ENCODE results near the gene BICD2. TPM values are rescaled to one million over a fixed set of nuclear protein-coding genes. Genes with fewer than 3 reads are reported as not detected.
A peak's percentile ranks its signal among the peaks of the same experiment; 100 is the strongest.

Gene BICD2
- total RNA-seq, 2 experiments from 2014 or later = 19.2 to 20.5 TPM

DNA sequence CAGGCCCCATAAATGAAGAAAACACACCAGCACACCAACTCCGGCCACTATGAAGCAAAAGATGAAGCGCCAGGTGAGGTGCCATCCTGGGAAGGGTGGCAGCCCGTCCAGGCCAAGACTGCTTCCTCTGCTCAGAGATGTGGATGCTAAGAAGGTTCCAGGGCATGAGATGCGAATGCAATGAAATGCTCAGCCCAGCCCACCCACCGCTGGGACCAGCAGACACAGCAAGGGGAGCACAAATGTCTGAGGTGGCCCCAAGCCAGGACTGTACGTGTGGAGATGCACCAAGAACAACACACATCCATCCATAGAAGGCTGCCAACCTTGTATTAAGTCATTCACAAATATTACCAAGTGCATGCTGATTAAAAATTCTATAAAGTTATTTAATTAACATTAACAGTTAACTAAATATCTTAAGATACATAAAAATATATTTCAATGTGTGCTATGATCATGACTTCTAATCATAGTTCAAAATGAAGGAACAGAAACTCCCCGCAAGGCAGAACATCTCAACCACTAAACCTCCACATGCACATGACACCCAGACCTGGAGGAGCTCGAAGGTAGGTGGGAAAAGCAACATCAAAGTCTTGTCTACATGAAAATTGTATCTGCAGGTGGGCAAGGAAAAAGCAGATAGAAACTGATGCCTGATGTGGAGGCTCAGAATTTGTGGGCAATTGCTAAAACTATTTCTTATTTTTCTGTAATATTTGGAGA, 43.7 kb downstream of the BICD2 start:
- no peak for DNase-seq
- Mint-ChIP-seq H3K9me3 (no peaks in the 10 kb centered on the region), H3K27ac (peak overlapping the region; percentile 25), H3K36me3 (no peaks in the 10 kb centered on the region), H3K27me3 (no peaks in the 10 kb centered on the region), H3K4me1 (peaks cover 5% of the 10 kb centered on the region), H3K4me3 (no peak overlapping the region)

DNA sequence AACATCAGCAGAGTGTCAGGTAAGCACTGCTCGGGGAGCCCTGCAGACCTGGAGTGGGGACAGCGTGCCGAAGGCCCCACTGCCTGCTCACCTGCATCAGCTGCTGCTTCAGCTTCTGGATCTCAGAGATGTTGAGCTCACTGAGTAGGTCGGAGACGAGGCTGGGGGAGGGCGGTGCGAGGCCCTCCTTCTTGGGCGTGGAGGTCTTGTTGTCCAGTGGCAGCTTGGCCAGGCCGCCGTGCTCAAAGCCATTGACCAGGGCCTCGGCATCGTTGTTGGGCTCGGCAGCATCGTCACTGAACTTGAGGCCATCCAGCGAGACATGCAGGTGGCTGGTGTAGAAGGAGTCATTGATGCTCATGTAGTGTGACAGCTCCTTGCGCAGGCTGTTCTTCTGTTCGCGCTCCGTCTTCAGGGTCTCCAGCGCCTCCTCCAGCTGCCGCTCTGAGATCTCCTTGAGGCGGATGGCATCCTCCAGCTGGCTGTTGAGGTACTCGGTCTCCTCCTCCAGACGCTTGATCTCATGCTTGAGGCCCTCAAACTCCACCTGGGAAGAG, 44.3 kb downstream of the BICD2 start:
- Mint-ChIP-seq H3K4me3 (no peak overlapping the region), H3K27ac (peak overlapping the region; percentile 25), H3K36me3 (no peaks in the 10 kb centered on the region), H3K9me3 (no peaks in the 10 kb centered on the region), H3K27me3 (no peaks in the 10 kb centered on the region), H3K4me1 (peaks cover 5% of the 10 kb centered on the region)
- no peak for DNase-seq

DNA sequence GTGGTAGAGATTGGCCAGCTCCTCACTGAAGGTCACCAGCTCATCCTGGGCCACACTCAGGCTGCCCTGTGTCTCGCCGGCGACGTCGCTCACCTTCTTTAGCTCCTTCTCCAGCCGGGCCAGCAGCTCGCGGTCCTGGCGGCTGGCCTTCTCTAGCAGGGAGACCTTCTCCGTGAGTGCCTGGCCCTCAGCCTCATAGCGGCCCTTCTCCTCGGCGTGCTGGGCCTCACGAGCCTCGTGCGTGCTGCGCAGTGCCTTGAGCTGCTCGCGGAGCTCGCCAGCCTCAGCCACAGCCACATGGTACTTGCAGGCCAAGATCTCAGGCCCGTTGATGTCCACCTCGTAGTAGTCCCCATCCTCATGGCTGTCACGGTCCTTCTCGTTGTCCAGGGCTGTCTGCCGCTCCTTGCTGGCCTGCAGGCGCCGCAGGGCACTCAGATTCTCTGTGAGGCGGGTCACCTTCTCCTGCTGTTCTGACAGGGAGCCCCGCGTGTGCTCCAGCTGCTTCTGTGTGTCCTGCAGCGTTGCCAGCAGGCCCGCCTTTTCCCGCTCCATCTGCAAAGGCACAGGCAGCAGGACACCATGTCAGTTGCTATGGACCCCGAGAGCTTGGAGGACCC, 45.5 kb downstream of the BICD2 start:
- Mint-ChIP-seq H3K27me3 (no peaks in the 10 kb centered on the region), H3K36me3 (no peaks in the 10 kb centered on the region), H3K4me3 (no peak overlapping the region), H3K9me3 (no peaks in the 10 kb centered on the region), H3K4me1 (peaks cover 5% of the 10 kb centered on the region), H3K27ac (no peak overlapping the region)
- DNase-seq = no peak

DNA sequence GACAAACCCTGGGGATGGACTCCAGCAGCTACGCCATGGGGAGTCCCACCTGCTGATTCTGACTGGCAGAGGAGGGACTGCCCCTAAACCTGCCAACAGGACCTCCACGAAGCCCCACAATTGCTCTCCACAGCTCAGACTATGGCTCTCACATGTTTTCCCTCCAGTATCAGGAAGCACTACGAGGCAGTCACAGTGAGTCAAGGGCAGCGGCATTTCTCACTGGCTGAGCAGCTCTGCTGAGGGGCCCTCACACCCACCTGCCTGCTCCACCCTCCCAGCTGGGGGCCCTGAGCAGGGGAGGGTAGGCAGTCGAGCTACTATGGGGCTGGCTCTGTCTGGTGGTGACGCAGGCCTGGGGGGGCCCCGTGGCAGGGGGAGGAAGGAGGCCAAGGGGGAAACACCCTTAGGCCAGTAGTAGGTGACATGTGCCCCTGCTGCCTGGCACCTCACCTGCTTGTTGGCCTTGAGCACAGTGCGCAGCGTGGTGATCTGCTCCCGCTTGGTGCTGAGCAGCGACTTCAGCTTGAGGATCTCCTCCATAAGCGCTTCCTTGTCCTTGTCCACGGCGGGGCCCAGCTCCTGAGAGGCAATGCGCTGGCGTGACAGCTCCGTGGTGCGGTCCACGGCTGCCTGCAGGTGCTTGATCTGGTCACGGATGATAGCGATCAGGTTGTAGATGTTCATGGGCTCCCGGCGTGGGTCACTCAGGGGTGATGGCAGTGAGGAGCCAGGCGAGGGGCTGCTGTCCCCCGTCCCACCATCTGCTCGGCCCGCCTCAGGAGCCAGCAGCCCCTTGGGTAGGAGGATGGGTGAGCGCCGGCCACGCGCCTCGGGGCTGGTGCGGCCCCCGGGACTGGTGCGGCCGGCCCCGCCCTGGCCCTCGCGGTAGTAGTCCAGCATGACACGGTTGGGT, 46.3 kb downstream of the BICD2 start:
- peaks cover 7% of the 10 kb centered on the region for H3K4me1 Mint-ChIP-seq
- no peaks in the 10 kb centered on the region for H3K9me3 Mint-ChIP-seq
- no peak overlapping the region for H3K4me3 Mint-ChIP-seq
- H3K27me3 Mint-ChIP-seq = no peaks in the 10 kb centered on the region
- peaks cover 2% of the 10 kb centered on the region for H3K36me3 Mint-ChIP-seq
- no peak overlapping the region for H3K27ac Mint-ChIP-seq
- DNase-seq = no peak

DNA sequence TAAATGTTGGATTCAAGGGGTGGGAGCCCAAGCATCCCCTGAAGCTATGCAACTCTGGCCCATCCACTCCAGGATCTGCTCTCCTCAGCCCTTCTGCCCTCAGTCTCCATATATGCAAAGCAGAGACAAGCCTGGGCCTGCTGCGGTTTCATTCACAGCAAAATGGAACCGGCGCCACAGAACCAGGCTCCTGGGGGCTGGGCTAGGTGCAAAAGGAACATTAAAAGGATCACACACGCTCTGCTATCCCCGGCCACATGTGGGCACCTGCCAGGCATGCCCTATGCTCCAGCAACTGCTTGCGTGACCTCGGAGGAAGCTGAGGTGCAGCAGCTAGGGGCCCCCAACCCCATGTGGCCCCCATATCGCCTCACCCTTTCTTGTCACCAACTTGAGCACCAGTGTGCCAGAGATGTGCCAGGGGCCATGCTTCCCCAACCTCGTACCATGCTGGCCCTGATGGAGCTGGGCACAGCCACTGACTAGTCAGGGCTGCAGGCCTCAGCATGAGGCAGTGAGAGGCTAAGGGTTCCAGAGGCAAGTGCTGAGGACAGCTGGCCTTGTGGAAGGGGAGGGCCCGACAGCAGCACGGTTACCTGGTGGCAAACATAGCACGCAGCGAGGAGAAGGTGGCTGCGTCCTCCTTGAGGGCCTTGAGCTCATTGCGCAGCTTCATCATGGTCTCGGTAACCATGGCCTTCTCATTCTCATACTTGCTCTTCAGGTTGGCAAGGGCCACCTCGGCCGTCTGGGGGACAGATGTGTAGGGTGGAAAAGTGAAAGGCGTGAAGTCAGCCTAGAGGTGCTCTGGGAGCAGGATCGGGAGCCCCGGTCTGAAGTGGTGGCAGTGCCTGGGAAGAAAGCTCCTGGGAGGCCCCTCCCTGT, 47.2 kb downstream of the BICD2 start:
- Mint-ChIP-seq H3K9me3 (no peaks in the 10 kb centered on the region), H3K4me3 (no peak overlapping the region), H3K27ac (no peak overlapping the region), H3K4me1 (peaks cover 11% of the 10 kb centered on the region), H3K36me3 (peaks cover 5% of the 10 kb centered on the region), H3K27me3 (no peaks in the 10 kb centered on the region)
- no peak for DNase-seq

DNA sequence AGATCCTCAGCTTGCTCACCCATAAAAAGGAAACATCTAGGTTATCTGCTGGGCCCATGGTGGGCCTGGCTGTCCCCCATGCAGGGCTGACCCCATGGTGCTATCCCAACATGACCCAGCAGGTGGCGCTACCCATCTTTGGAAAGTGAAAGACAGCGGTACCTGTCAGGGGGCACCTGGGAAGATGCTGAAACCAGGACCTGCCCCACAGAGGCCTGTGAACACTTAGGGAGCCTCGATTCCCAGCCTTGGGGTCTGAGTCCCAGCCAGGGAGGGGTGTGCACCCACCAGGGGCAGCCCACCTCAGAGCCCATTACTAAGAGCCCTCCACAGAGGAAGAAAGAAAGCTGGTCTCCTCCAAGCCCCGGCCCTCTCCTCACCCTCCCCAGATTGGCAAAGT, 48.1 kb downstream of the BICD2 start:
- peak; percentile 76 for DNase-seq
- Mint-ChIP-seq H3K27me3 (no peaks in the 10 kb centered on the region), H3K9me3 (no peaks in the 10 kb centered on the region), H3K4me3 (no peak overlapping the region), H3K36me3 (peaks cover 10% of the 10 kb centered on the region), H3K4me1 (peaks cover 19% of the 10 kb centered on the region), H3K27ac (no peak overlapping the region)

DNA sequence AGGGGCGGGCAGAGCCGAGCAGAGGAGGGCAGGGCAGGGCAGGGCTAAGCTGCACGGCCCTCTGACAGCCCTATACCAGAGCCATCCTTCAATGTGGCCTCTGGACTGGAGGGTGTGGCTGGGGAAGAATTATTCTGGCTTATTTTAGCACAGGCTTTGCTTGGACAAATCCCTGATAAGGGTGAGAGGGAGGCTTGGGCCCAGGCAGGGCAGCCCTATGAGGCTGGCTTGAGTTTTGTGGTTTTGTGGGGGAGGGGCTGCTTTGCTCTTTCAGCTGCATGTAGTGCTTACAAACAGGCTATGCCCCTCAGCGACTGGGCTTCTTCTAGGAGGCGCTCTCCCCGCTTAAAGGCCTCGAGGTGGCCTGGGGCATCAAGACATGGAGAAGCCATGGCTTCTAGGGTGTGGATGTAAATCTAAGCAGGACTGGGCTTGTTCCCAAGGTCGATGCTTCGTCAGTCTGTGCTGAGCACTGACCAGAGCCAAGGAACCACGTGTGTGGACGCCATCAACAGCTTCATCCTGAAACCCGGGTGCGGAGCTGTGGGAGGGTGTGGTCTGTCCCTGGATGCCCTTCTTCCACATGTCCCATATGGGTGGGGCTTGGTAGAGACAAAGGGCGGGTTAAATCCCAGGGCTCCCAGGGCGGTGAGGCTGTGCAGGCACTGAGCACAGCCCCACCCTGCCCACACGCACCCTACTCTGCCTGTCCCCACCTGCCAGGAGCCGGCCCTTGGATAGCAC, 49.0 kb downstream of the BICD2 start:
- Mint-ChIP-seq H3K9me3 (no peaks in the 10 kb centered on the region), H3K4me3 (no peak overlapping the region), H3K27ac (no peak overlapping the region), H3K36me3 (peaks cover 10% of the 10 kb centered on the region), H3K4me1 (peaks cover 19% of the 10 kb centered on the region), H3K27me3 (no peaks in the 10 kb centered on the region)
- no peak for DNase-seq

DNA sequence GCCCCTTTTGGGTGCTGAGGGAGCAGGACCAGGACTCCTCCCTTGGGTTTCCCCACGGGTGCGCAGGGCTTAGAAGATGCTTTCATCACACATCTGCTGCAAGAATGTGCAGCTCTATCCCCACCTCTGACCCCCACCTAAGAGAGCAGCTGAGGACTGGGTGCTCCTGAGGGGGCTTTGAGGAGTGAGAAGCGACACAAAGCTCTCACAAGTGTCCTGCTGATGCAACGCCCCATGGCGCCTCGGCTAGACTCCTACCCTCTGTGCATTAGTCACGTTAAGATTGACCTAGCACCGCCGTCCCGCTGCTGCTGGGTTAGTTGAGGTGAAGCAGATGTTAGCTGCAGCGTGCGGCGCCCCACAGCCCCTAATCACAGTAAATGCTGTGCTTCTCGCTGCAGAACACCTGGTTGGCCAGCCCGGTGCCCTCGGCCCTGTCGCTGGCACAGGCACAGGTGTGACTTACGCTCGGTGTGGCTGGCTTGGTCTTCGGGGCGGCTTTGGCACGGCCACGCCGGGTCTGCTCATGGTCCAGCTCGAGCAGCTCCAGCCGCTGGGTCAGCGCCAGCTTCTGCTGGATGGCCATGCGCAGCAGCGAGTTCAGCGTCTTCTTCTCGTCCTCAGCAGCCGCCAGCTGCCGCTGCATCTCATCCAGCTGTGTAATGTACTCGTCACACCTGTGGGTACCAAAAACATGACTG, 49.7 kb downstream of the BICD2 start:
- Mint-ChIP-seq H3K36me3 (peaks cover 10% of the 10 kb centered on the region), H3K4me3 (no peak overlapping the region), H3K27ac (no peak overlapping the region), H3K27me3 (no peaks in the 10 kb centered on the region), H3K4me1 (peaks cover 19% of the 10 kb centered on the region), H3K9me3 (no peaks in the 10 kb centered on the region)
- no peak for DNase-seq

DNA sequence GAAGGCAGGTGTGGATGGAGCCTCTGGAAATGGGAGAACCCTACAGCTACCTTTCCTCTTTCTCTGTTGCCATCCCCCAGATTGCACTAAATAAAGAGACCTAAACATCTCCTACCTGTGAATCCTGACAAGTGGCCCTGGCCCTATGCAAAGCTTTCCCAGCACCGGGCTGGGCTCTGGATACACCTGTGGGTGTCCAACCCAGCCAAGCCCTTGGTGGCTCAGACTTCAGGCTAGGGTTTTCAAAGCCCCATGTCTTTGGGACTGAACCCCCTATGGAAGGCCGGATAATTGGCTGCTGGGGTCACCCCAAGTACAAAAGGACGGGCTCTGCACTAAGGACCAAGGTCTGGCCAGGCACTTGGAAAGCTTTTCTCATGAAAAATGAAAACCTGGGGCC, 50.6 kb downstream of the BICD2 start:
- no peaks in the 10 kb centered on the region for H3K9me3 Mint-ChIP-seq
- no peak for DNase-seq

DNA sequence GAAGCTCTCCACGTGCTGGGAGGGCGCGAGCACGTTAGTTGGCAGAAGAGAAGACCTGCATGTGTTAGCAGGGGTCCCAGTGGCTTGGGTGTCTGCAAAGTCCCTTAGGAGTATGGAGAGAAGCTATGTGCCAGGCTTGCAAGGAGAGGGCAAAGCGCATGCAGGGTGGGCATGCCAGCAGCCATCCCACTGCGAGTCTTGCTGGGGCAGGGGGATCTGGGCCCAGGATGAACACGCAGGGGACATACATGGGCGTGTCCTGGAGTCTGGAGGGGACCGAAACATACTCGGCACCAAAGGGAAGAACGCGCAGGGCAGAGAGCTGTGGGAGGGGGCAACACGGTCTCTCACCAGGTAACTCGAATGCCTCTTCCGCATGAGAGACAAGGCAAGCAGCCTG, 51.1 kb downstream of the BICD2 start:
- no peak overlapping the region for H3K27ac Mint-ChIP-seq
- no peaks in the 10 kb centered on the region for H3K27me3 Mint-ChIP-seq
- H3K4me1 Mint-ChIP-seq = peaks cover 19% of the 10 kb centered on the region
- H3K4me3 Mint-ChIP-seq = no peak overlapping the region
- peaks cover 10% of the 10 kb centered on the region for H3K36me3 Mint-ChIP-seq
- no peak for DNase-seq
- no peaks in the 10 kb centered on the region for H3K9me3 Mint-ChIP-seq

More for the DNA sequence above, 50.6 kb downstream of the BICD2 start:
- Mint-ChIP-seq H3K27ac (no peak overlapping the region), H3K4me3 (no peak overlapping the region), H3K27me3 (no peaks in the 10 kb centered on the region), H3K4me1 (peaks cover 19% of the 10 kb centered on the region), H3K36me3 (peaks cover 10% of the 10 kb centered on the region)

DNA sequence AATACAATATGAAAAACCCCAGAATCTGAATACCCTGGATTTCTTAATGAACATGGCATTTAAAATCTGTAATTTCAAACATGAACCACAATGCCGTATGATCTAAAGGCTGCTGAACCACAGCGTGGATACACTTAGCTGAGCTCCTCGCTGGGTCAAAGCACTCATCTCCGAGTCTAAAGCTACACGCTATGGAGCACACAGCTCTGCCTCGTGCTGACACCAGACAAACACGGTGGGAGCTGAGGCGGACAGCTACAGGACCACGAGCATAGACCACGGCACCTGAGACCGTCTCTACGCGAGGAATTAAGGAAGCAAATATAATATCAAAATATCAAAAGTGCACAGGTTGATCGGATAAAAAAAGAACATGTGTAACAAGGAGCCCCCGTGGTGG, 51.9 kb downstream of the BICD2 start:
- H3K4me1 Mint-ChIP-seq = peaks cover 19% of the 10 kb centered on the region
- H3K9me3 Mint-ChIP-seq = no peaks in the 10 kb centered on the region
- H3K4me3 Mint-ChIP-seq = no peak overlapping the region
- peaks cover 10% of the 10 kb centered on the region for H3K36me3 Mint-ChIP-seq
- no peak for DNase-seq
- no peaks in the 10 kb centered on the region for H3K27me3 Mint-ChIP-seq
- H3K27ac Mint-ChIP-seq = no peak overlapping the region

DNA sequence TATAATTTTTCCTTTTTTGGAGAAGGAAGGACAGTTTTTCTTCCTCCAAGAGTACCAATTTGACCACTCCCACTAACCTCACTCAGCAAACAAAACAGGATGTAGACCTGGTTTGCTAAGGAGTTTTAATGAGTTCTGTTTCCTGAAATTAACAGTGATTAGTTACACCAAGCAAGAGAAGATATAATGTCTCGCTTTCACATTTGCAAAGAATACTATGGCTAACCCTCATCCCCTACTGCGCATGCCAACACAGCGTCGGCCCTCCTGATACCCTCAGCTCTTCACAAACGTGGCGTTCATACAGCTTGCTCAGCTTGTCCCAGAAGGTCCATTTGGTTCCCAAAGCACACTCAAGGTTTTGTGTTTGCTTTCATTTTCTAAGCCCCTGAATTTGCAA, 52.8 kb downstream of the BICD2 start:
- no peak for DNase-seq
- no peaks in the 10 kb centered on the region for H3K9me3 Mint-ChIP-seq
- peaks cover 21% of the 10 kb centered on the region for H3K4me1 Mint-ChIP-seq
- H3K27me3 Mint-ChIP-seq = no peaks in the 10 kb centered on the region
- peak overlapping the region; percentile 72 for H3K27ac Mint-ChIP-seq
- H3K4me3 Mint-ChIP-seq = no peak overlapping the region
- H3K36me3 Mint-ChIP-seq = peaks cover 10% of the 10 kb centered on the region

DNA sequence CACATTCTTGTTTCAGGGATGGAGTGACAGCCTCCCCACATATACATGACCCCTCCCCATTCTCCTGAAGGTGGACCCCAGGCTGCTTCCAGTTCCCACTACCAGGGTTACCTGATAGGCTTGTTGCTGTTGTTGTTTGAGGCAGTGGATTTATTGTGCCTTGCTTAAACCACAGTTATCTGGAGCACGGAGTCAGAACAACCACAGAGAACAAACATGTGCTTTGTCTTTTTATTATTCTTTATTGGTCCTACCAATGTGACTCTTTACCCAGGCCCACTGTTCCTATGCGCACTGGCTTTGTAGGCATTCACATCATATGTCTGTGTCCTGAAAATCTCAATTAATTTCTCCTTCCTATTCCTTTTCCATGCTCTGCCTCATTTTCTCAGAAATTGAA, 53.5 kb downstream of the BICD2 start:
- no peaks in the 10 kb centered on the region for H3K9me3 Mint-ChIP-seq
- no peak for DNase-seq
- H3K27ac Mint-ChIP-seq = peak overlapping the region; percentile 10
- H3K36me3 Mint-ChIP-seq = peaks cover 12% of the 10 kb centered on the region
- H3K27me3 Mint-ChIP-seq = no peaks in the 10 kb centered on the region
- H3K4me3 Mint-ChIP-seq = no peak overlapping the region
- H3K4me1 Mint-ChIP-seq = peaks cover 22% of the 10 kb centered on the region
